ENCODE results near the gene BTBD17.

BTBD17 gene

GRCh38 chr17:74334393-74335039 is 27.2 kb downstream of the BTBD17 start:
- no peak for DNase-seq

DNA sequence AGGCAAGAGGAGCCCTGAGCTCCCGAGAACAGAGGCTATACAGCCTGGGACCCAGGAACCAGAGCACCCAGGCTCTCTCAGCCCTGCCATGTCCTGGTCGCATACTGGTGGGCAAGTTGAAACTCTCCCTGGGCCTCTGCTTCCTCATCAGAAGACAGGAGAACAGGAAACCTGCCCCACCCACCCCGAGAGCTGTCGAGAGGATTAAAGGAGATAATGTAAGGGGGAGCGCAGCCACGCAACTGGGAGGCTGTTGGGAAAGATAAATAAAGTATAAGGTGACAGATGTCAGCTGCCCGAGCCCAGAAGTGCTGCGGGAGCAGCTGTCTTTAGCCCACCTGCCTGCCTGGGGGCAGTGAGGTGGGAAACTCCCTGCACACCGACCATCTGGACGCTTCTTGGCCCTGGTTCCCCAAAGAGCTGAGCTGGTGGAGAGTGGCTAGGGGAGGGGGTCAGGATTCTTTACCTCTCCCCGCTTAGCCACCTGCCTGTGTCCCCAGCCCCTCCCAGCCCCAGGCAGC is 28.8 kb downstream of the BTBD17 start:
- DNase-seq = no peak

- no peak for DNase-seq
Measured at GRCh38 chr17:74332017-74332650, 29.5 kb downstream of the BTBD17 start.

GRCh38 chr17:74330446-74330845 is 31.2 kb downstream of the BTBD17 start:
- no peak for DNase-seq

DNA sequence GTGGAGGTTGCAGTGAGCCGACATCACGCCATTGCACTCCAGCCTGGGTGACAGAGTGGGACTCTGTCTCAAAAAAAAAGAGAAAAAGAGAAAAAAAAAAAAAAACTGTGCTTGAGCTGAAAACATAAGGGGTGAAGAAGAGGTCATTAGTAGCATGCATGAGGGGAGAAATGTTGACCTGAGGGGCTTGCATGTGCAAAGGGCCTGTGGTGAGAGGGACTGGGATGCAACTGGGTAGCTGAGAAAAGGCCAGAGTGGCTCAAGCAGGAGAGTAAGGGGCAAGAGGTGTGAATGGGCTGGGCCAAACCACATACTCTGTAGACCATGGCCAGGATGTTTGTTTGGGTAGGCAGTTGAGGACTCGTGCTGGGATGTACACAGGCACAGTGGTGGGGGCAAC is 32.3 kb downstream of the BTBD17 start:
- DNase-seq = no peak

DNA sequence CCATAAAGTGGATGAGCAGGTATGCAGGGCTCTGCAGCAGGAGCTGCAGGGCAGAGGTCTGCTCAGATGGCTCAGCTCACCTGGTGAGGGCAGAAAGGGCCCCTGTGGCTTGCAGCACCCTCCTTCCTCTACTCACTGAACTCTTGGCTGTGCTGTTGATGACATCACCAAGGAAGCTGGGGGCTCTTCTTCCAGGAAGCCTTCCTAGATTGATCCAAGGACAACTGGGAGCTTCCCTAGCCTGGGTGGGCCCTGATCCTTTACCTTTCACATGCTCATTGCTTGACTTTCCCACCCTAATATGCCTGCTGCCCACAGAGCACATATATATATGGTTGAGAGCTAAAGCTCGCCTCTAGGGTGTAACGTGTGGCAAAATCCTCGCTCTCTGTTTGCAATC is 33.2 kb downstream of the BTBD17 start:
- no peak for DNase-seq

GRCh38 chr17:74326506-74326905 is 35.2 kb downstream of the BTBD17 start:
- no peak for DNase-seq

- peak; percentile 33 to 36 for DNase-seq
Measured at GRCh38 chr17:74325743-74326379, 35.8 kb downstream of the BTBD17 start, which contains the start of gene KIF19. Gene KIF19, plus strand, starts transcription at chr17:74326226. Its CDS starts 124 bp downstream, at chr17:74326350.

DNA sequence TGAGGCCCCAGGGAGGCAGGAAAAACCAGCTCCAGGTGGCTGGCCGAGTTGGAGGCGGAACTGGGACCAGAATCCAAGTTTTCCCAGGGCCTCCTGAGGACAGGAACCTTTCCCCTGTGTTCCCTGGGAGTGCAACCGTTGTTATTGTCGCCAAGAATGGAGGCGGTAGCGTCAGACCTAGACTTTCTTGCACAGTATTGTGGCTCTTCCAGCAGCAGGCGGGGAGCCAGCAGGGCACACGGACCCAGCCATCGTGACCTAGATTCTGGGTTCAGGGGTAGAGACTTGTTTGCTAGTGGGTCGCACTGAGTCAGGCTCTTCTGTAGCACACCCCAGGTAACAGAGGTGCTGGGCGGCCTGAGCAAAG is 36.3 kb downstream of the BTBD17 start:
- no peak for DNase-seq

GRCh38 chr17:74324521-74324920 is 37.1 kb downstream of the BTBD17 start:
- DNase-seq = no peak

DNA sequence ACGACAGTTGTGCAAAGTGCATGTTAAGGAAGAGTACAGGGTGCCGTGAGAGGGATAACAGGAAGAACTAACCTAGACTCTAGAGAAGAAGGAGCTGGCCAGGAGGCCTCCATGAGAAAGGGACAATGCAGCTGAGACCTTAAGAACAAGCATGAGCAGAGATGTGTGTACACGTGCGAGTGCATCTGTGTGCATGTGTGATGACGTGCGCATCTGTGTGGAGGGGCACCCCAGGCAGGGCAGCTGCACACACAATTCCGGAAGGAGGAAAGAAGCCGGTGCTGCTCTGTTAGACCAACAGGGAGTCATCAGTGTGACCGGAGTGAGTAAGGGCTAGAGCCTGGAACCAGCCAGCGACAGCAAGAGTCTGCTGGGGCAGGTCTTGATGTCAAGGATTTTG is 43.3 kb downstream of the BTBD17 start:
- no peak for DNase-seq

DNA sequence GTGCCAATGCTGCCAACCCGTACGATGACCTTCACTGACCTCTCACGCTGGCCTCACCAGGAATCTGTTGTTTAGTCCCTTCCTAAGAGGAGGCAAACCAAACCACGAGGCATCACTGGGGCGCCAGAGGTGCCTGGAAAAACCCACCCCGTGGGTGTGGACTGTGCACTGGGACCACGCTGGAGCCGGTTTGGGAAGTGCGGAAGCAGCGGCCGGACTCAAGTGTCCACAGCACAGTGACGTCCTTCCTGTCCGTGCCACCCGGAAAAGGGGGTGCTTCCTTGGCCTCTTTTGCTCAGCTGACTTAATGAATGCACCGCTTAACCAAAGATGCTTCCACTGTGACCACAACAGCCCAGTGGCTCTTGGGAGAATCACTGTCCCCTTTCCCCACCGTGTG is 44.6 kb downstream of the BTBD17 start:
- no peak for DNase-seq

DNA sequence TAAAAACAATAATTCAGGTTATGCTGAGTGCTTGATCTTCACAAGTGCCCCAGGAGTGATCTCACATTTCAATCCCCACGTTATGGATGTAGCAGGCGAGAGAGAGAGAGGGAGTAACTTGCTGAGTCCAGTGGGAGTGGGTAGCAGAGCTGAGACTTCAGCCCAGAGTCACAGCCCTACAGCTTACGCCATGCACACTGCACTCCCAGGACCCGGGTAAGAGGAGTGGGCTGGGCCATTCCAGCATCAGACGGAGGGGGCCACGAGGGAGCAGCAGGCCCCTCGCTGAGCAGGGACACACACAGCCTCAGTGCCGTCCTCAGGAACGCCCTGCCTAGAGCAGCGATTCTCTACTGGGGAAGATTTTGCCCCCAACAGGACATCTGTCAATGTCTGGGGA is 45.4 kb downstream of the BTBD17 start:
- DNase-seq = no peak

DNA sequence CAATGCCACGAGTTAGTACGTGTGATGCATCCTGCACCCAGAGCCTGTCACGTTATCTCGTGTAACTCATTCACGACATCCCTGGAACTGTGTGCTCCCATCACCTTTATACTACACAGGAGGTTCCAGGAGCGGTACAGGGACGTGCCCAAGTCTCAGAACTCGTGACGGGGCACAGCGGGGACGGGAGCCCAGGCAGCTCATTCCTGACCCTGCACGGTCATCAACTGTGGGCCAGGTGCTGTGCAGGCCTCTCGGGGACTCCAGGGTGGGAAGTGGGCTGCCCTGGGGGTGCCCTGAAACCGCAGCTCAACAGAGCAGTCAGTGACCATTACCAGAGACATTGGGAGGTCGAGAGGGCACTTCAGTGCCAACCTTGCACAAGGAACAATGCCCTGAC is 46.8 kb downstream of the BTBD17 start:
- DNase-seq = no peak

- DNase-seq = no peak
Measured at GRCh38 chr17:74309902-74310301, 51.8 kb downstream of the BTBD17 start.

DNA sequence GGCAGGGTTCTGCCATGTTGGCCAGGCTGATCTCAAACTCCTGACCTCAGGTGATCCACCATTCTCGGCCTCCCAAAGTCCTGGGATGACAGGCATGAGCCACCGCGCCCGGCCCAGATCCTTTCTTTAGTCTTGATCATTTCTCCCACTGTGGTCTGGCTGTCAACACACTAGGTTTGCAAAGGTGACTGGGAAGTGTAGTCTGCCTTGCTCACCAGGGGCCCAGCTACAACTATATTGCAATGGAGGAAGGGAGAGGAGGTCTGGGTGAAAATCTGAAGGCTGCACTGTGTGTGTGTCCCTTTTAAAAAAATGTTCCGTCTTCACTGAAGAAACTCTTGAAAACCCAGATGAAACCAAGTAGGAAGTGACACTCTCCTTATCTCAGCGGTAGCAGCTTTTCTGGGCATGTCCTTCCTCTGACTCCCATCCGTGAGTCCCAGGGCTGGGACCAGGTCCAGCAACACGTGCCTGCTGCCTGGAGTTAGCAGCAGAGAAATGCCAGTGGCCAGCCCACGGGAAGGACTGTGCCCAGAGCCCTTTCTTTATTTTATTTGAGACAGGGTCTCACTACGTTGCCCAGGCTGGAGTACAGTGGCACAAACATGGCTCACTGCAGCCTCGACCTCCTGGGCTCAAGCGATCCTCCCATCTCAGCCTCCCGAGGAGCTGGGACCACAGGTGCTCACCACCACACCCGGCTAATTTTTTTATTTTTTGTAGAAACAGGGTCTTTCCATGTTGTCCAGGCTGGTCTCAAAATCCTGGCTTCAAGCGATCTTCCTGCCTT is 53.5 kb downstream of the BTBD17 start:
- no peak for DNase-seq
